Stimulated activated CD8-positive, alpha-beta memory T cell treated with anti-CD3 and anti-CD28 coated beads, Interleukin-7, amount 100 ng/mL, for 24 hours (primary cell): ENCODE measurements around the gene P2RY6.

Experiments
- DNase-seq: peaks from one replicate; pipeline ENCODE4 v3.0.0-alpha.2; 2020; ENCODE audit warnings: low read depth

P2RY6 gene

DNA sequence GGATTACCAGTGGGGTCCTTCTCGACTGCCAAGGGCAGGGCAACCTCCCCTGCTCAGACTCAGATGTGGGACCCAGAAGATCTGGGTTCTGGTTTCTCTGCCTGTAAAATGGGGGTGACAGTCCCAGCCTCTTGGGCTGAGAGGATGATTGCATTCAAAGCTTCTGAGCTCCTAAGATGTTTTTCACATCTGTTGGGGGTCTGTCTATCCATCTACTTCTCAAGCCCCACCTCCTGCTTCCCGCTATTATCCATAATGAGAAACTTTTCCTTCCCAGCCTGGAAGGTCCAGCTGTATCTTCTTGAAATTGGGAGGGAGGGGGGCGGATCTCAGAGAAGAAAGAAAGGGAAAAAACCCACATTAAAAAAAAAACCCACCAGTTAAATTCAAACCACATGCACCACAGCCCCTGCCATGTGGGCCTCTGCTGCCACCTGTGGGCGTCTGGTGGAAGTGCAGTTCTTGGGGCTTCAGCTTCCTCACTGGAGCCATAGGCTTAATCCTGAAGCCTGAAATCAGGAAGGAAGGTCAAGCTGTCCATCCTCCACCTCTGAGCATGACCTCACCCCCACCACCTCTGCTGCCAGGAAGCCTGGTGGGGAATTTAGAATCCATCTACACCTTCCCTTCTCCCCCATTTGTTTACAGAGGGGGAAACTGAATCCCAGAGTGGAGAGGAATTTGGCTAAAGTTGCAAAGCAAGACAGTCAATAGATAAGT lies 63.2 kb downstream of the P2RY6 start:
- peak; percentile 77 for DNase-seq

DNA sequence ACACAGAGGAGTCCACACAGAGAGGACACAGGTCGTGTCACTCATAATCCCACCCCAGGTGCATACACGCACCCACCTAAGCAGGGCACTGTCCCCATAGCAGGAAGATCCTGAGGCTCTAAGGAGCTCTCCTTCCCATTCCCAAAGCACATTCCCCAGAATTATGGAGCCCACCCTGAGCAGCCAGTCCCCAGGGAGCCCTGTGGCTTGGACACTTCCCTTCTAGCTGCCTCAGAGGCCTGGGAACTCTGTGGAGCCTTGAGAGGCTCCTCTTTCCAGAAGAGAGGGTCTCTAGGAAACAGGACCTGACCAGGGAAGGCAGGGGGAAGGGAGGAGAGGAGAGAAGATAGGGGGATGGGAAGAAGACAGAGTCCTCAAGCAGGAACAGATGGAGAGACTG lies 65.7 kb downstream of the P2RY6 start:
- DNase-seq, result no peak

DNA sequence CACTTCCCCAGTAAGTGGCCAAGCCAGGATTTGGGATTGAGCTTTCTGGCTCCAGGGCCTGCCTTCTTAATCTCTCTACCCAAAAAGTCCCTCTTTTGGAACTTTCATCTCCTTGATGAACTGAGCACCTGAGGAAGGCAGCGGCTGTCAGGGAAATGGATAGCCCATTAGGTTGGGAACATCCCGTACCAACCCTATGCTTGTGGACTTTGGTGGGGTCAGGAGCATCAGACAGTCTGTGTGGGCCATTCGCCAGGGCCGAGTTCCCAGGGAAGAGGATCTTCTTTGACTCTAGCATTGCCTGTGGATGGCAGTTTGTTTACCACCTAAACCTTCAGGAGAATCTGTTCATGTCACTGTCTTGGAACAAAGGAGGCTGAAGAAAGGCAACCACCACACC lies 66.1 kb downstream of the P2RY6 start:
- DNase-seq, result no peak

DNA sequence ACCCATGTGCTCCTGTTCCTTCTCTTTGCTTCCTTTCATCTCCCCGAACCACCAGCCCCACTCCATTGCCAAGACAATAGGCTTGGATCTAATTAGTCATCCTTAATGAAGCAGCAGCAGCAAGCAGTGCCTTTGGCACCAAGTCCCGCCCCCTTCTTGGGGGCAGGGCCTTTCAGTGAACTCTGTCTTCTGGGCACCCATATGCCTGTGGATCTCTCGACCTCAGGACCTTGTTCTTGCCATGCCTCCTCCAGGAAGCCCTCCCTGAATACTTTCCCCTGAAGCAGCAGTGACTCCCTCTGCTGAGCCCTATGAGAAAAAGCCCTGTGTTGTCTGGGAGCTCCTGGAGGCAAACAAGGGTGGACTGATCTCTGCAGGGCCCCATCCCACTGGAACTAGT lies 68.0 kb downstream of the P2RY6 start:
- DNase-seq, result no peak

DNA sequence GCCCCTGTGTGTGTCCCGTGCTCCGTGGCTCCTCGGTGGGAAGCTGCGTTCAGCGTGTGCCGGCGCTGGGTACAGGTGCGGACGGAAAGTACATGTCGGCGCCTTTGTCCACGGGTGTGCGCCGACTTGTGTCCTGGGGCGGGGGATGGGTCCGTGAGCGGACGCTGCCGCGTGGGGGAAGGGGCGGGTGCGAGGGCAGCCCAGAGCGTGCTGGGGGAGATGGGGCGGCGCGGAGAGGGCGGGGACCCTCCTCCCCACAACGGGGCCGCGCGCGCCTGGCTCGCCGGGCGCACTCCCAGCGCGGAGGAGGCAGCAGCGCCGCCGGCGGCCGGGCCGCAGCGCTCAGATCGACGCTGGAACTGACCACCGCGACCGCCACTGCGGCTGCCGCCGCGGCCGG lies 70.5 kb downstream of the P2RY6 start:
- DNase-seq, result no peak

DNA sequence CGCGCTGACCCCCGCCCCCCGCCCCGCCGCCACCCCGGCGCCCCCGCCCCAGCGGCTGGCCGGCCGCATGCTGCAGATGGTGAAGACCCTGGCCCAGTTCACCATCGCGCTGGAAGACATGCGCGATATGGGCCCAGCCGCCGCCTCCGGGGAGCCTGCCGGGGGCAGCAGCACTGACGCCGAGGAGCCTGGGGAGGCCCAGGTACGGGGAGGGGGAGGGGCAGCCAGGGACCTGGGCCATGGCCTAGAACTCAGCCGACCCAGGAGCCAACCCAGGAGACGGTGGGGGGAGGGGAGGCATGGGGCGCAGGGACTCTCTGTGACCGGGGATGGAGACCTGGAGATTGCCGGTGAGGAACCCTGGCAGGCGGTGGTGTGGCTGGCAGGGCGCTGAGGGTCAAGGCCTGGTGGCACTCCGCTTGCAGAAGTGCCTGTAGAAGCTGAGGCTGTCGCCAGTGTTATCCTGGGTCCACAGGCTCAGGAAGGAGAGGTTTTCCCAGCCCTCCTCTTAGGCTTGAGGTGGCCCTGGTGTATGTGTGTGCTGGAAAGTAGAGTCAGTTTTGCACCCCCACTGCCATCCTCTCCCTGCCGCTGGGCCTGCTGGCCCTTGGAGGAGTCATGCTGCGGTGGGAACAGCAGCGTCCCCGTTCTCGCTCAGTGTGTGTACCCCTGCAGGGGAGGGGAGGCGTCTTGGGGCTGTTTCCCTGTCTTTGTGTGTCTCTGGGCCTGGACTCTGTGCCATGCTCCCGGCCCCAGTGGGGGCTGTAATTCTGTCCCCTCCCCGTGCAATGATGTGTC lies 71.1 kb downstream of the P2RY6 start:
- DNase-seq, result no peak

DNA sequence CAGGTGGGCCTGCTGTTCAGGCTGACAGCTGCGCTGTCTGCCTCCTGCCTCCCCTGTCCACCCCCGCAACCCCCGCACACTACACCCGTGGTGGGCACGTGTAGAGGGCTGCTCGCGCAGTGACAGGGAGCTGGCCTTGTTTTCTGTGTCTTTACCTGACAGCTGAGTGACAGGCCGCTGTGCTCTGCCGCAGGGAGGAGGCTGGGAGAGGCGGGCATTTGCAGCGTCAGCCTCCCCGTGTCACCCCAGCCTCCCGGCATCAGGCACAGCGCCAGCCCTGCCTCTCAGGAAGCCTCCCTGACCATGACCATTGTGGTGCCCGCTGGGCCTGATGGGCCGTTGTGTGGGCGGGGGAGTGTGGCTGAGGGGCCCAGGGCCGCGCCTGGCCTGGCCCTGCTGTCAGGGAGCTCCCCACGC lies 72.1 kb downstream of the P2RY6 start:
- DNase-seq, result no peak

DNA sequence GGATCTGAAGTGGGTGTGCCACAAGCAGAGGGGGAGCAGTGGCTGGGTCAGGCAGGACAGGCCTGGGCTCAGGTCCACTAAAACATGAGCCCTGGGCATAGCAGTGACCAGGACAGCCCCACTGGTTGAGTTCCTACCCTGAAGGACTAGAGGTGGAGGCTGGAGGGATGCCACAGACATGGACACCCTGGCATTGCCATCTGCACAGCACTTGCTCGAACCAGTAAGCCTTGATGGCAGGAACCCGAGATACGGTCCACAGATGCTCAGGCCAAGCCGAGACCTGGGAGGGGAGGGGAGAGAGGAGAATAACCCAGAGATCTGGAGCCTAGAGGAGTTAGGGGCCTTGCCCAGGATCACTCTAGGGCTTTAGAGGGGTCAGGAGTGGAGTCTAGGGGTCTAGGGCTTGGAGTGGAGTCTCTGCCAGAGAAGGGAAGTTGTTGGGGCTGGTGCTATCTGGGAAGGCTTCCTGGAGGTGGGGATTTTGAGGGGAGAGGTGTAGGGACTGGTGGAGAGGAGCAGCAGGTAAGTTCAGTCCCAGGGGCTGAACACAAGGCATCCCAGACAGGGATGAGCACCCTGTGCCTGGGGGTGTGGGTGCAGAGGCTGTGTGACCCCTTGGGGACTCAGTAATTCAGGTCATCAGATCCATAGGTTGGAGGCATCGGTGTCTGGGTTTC lies 73.5 kb downstream of the P2RY6 start:
- no peak for DNase-seq

DNA sequence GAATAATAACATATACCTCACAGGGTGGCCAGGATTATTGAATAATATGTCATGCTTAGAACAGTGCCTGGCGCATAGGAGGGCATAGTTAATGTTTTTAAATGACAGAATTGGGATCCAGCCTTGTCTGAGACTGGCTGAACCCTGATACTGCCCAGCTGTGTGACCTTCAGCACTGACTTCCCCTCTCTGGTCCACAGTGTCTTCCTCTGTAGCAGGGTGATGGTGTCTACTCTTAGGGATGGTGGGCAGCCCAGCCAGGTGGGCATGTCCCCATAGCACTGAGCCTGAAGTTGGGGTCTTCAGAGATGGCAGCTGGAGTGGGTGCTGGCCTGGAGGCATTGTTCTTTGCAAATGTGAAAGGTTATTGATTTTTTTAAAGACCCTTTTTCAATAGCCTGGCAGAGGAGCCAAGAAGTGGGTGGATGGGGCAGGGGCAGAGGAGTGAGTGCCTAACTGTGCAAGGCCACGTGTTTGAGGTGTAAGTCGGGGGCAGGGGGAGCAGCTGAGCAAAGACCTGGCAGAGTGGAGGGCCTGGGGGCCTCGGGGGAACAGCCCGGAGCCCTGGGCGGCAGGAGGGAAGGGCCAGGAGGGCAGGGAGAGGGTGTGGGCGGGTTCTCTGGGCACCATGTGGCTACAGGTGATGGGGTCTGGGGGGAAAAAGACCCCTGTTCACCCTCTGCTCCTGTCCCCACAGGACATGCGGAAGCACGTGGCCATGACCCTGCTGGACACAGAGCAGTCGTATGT lies 74.2 kb downstream of the P2RY6 start:
- no peak for DNase-seq

DNA sequence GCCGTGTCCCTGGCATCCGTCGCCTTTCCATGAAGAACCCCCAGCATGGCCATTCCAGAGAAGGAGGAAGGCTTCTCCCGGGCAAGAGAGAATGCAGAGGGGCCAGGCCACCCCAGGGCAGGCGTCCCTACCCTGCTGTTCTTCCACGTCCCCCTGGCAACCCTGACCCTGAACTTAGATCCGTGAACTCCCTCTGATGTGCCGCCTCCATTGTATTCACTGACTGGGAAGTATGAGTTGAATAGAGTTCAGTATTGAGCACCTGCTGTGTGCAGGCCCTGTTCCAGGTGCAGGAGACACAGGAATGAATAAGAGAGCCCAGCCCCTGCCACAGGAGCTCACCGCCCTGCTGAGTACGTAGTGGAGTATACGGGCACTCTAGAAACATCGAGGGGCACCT lies 74.9 kb downstream of the P2RY6 start:
- DNase-seq, result no peak
